ENCODE results near the gene KRTAP2-3.

KRTAP2-3 gene

DNA sequence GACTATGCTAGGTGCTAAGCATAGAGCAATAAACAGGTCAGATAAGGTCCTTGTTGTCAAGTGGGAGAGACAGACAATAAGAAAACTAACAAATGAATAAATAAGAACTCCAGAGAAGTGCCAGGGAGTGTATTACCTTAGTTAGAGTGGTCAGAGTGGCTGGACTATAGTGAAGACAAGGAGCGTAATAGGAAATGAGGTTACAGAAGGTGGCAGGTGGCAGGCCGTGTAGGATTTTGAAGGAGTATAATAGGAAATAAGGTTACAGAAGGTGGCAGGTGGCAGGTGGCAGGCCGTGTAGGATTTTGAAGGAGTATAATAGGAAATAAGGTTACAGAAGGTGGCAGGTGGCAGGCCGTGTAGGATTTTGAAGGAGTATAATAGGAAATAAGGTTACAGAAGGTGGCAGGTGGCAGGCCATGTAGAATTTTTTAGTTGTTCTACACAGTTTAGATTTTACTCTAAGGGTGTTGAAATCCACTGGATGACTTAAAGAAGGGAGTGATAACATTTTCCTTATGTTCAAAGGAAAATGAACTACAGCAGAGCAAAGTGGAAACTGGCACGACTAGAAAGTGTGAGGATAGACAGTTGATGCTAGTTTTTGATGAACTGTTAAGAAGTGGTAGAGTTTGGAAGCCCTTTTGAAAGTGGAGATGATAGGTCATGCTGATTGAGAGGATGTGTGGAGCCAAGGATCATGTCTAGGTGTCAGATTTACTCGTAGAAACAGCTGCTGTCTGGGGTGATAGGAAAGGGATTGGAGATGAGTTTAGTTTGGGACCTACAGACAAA, 47.4 kb downstream of the KRTAP2-3 start:
- H3K27me3 ChIP-seq: peaks cover 24% of the 10 kb centered on the region
- H3K4me1 ChIP-seq: no peaks in the 10 kb centered on the region
- no peaks in the 10 kb centered on the region for H3K9me3 ChIP-seq
- no peak for DNase-seq
- H3K4me3 ChIP-seq (ENCODE audit: low read depth, low read length): no peak overlapping the region
- no peaks in the 10 kb centered on the region for H3K36me3 ChIP-seq
- TF ChIP-seq, protein P1, sequence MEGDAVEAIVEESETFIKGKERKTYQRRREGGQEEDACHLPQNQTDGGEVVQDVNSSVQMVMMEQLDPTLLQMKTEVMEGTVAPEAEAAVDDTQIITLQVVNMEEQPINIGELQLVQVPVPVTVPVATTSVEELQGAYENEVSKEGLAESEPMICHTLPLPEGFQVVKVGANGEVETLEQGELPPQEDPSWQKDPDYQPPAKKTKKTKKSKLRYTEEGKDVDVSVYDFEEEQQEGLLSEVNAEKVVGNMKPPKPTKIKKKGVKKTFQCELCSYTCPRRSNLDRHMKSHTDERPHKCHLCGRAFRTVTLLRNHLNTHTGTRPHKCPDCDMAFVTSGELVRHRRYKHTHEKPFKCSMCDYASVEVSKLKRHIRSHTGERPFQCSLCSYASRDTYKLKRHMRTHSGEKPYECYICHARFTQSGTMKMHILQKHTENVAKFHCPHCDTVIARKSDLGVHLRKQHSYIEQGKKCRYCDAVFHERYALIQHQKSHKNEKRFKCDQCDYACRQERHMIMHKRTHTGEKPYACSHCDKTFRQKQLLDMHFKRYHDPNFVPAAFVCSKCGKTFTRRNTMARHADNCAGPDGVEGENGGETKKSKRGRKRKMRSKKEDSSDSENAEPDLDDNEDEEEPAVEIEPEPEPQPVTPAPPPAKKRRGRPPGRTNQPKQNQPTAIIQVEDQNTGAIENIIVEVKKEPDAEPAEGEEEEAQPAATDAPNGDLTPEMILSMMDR (IDR thresholded peaks at IDR 0.05; ENCODE audit: low read depth, low read length): no peak

DNA sequence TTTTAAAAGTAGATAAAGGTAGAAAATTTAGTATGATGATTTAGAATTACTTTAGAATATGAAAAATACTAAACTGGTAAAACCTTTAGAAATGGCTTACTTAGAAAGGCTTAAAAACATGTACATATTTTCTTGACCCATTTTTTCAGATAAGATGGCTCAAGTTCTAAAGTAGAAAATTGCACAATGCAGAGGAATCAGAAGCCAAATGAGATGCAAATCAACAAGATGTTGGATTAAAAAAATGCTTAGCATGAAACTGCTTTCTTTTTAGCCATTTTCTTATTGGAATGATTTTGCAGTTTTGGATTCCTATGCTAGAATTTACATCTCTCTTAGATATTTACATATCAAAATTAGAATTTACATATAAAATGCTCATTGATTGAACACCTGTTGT, 49.5 kb downstream of the KRTAP2-3 start:
- Histone ChIP-seq H3K4me1 (no peaks in the 10 kb centered on the region), H3K36me3 (no peaks in the 10 kb centered on the region), H3K4me3 (ENCODE audit: low read depth, low read length) (no peak overlapping the region), H3K9me3 (no peaks in the 10 kb centered on the region), H3K27me3 (peaks cover 11% of the 10 kb centered on the region)
- DNase-seq: no peak
- TF ChIP-seq, protein P1 (IDR thresholded peaks at IDR 0.05; ENCODE audit: low read depth, low read length): no peak

DNA sequence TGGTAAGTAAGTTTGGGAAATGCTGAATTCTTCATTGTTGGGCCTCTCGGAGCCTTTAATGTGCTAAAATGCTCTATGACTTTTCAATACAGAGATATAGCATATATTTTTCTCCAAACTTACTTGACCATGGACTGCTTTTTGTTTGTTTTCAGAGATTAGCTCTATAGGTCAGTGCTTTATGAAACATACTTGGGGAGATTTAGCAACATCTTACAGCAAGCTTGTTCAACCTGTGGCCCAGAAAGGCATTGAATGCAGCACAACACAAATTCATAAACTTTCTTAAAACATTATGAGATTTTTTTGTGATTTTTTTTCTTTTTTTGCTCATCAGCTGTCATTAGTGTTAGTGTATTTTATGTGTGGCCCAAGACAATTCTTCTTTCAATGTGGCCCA, 50.0 kb downstream of the KRTAP2-3 start:
- no peaks in the 10 kb centered on the region for H3K9me3 ChIP-seq
- no peak overlapping the region for H3K4me3 ChIP-seq (ENCODE audit: low read depth, low read length)
- H3K36me3 ChIP-seq: no peaks in the 10 kb centered on the region
- H3K4me1 ChIP-seq: no peaks in the 10 kb centered on the region
- no peak for DNase-seq
- TF ChIP-seq, protein P1 (IDR thresholded peaks at IDR 0.05; ENCODE audit: low read depth, low read length): no peak
- H3K27me3 ChIP-seq: peaks cover 9% of the 10 kb centered on the region

DNA sequence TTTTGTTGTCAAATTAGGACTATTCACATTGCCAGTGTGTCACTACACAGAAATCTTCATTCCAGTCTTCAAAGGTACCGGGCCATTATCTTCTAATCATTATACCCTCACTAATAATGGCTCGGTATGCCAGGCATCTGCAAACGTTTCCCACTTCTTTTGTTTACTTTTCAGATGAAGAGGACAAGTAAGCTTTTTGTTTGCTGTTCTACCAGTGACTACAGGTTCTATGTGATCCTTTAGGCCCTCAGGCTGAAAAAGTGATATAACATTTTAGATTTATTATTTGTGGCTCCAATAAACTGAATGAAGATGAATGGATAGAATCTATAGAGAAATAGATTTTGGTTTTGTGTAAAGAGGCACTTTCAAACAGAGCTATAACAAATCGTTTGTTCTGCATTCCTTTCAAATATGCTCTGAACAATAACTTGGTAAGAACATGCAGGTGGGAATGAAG, 50.6 kb downstream of the KRTAP2-3 start:
- DNase-seq: no peak
- TF ChIP-seq, protein P1 (IDR thresholded peaks at IDR 0.05; ENCODE audit: low read depth, low read length): no peak
- H3K4me3 ChIP-seq (ENCODE audit: low read depth, low read length): no peak overlapping the region
- peaks cover 15% of the 10 kb centered on the region for H3K27me3 ChIP-seq
- no peaks in the 10 kb centered on the region for H3K36me3 ChIP-seq
- H3K4me1 ChIP-seq: no peaks in the 10 kb centered on the region
- no peaks in the 10 kb centered on the region for H3K9me3 ChIP-seq

Data from BE2C (cell line).